ENCODE data around the gene NUP62.

Gene NUP62

GRCh38 chr19:49924004-49924880, 5.1 kb downstream of the NUP62 start:
- DNase-seq: peak; percentile 34

- DNase-seq: no peak
Measured at GRCh38 chr19:49923055-49924003, 6.0 kb downstream of the NUP62 start.

- no peak for DNase-seq
Measured at GRCh38 chr19:49921871-49922795, 7.2 kb downstream of the NUP62 start.

GRCh38 chr19:49920624-49921363, 8.5 kb downstream of the NUP62 start:
- DNase-seq: peak; percentile 37

- DNase-seq: no peak
Measured at GRCh38 chr19:49918089-49918488, 11.2 kb downstream of the NUP62 start.

- DNase-seq: no peak
Measured at GRCh38 chr19:49916839-49917733, 12.2 kb downstream of the NUP62 start.

- no peak for DNase-seq
Measured at GRCh38 chr19:49915271-49915670, 14.0 kb downstream of the NUP62 start.

- DNase-seq: no peak
Measured at GRCh38 chr19:49913720-49914119, 15.6 kb downstream of the NUP62 start.

GRCh38 chr19:49912965-49913685, 16.2 kb downstream of the NUP62 start:
- no peak for DNase-seq

- no peak for DNase-seq
Measured at GRCh38 chr19:49911381-49912145, 17.7 kb downstream of the NUP62 start.

- DNase-seq: peak; percentile 44
Measured at GRCh38 chr19:49910179-49910578, 19.1 kb downstream of the NUP62 start.

- DNase-seq: no peak
Measured at GRCh38 chr19:49908480-49909420, 20.6 kb downstream of the NUP62 start.

GRCh38 chr19:49907745-49908446, 21.4 kb downstream of the NUP62 start:
- no peak for DNase-seq

GRCh38 chr19:49906879-49907564, 22.3 kb downstream of the NUP62 start:
- DNase-seq: no peak

GRCh38 chr19:49904136-49904535, 25.2 kb downstream of the NUP62 start:
- no peak for DNase-seq

GRCh38 chr19:49896863-49897621, 32.3 kb downstream of the NUP62 start, which contains the start of gene IL4I1:
IL4I1 (minus strand) TSS chr19:49896887; CDS start chr19:49896160, 727 bp downstream.
- no peak for DNase-seq

Measured in NCI-H69 (cell line).